Stomach smooth muscle (tissue), 2 donors: Measurements from ENCODE around the gene MARK4.
"Not testable (repeated sequence)": the region's sequence is repeated elsewhere in the genome, so short reads cannot be mapped to it uniquely, and the experiment has no call there.

Source experiments
- H3K27ac ChIP-seq: one replicate; pipeline ENCODE4 v1.7.0; 2013; ENCODE audit warnings: mild to moderate bottlenecking, low read length, inconsistent platforms
- H3K27me3 ChIP-seq, 2 donors: one replicate each; pipeline ENCODE4 v1.7.0; 2013; ENCODE audit warnings: low read length in 2 of 2; ENCODE audit not compliant: insufficient read depth in 2 of 2, control insufficient read depth in 1 of 2
- H3K36me3 ChIP-seq, 2 donors: one replicate each; pipeline ENCODE4 v1.7.0; 2013; ENCODE audit warnings: low read length in 2 of 2; ENCODE audit not compliant: control insufficient read depth in 2 of 2, insufficient read depth in 2 of 2
- H3K4me1 ChIP-seq: one replicate; pipeline ENCODE4 v1.7.0; 2013; ENCODE audit warnings: low read length; ENCODE audit not compliant: control insufficient read depth, insufficient read depth
- H3K4me3 ChIP-seq, 2 donors: one replicate each; pipeline ENCODE4 v1.7.0; 2013; ENCODE audit warnings: low read length in 2 of 2
- H3K9ac ChIP-seq, 2 donors: one replicate each; pipeline ENCODE4 v1.7.0; 2013; ENCODE audit warnings: low read length in 2 of 2, mild to moderate bottlenecking in 1 of 2
- H3K9me3 ChIP-seq, 2 donors: one replicate each; pipeline ENCODE4 v1.7.0; 2013; ENCODE audit warnings: low read length in 2 of 2; ENCODE audit not compliant: control insufficient read depth in 2 of 2
- donor health status: healthy.
- donor health status: Pancreatic carcinoma.

MARK4 gene

GRCh38 chr19:45305421-45305820 lies 54.4 kb downstream of the MARK4 start:
- Histone ChIP-seq H3K36me3 (no peaks in the 10 kb centered on the region), H3K27ac (no peak overlapping the region), H3K9ac (no peak overlapping the region), H3K4me3 (no peak overlapping the region), H3K9me3 (no peaks in the 10 kb centered on the region), H3K27me3 (peaks cover 0 to 2% of the 10 kb centered on the region in 2 donors), H3K4me1 (peaks cover 6% of the 10 kb centered on the region)

GRCh38 chr19:45306040-45306439 lies 55.0 kb downstream of the MARK4 start:
- Histone ChIP-seq H3K4me3 (no peak overlapping the region), H3K9me3 (no peaks in the 10 kb centered on the region), H3K4me1 (peaks cover 3% of the 10 kb centered on the region), H3K27me3 (peaks cover 0 to 2% of the 10 kb centered on the region in 2 donors), H3K27ac (no peak overlapping the region), H3K36me3 (no peaks in the 10 kb centered on the region), H3K9ac (no peak overlapping the region)

- Histone ChIP-seq H3K4me1 (peaks cover 3% of the 10 kb centered on the region), H3K27ac (no peak overlapping the region), H3K27me3 (peaks cover 0 to 2% of the 10 kb centered on the region in 2 donors), H3K36me3 (no peaks in the 10 kb centered on the region), H3K9ac (no peak overlapping the region), H3K4me3 (no peak overlapping the region), H3K9me3 (no peaks in the 10 kb centered on the region)
Observed at GRCh38 chr19:45306518-45307027, 55.5 kb downstream of the MARK4 start.

GRCh38 chr19:45307361-45307760 lies 56.3 kb downstream of the MARK4 start:
- Histone ChIP-seq H3K9me3 (no peaks in the 10 kb centered on the region), H3K4me3 (no peak overlapping the region), H3K27me3 (peaks cover 0 to 2% of the 10 kb centered on the region in 2 donors), H3K36me3 (no peaks in the 10 kb centered on the region), H3K4me1 (peaks cover 3% of the 10 kb centered on the region), H3K9ac (no peak overlapping the region), H3K27ac (no peak overlapping the region)

DNA sequence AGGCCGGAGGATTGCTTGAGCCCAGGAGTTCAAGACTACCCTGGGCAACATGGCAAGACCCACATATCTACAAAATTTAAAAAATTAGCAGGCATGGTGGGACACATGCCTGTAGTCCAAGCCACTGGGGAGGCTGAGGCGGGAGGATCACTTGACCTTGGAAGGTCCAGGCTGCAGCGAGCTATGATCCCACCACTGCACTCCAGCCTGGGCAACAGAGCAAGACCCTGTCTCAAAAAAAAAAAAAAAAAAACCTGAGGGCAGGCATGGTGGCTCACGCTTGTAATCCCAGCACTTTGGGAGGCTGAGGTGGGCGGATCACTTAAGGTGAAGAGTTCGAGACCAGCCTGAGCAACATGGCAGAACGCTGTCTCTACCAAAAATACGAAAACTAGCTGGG lies 58.3 kb downstream of the MARK4 start:
- not testable (repeated sequence) for H3K27ac ChIP-seq, H3K36me3 ChIP-seq, H3K27me3 ChIP-seq, H3K4me1 ChIP-seq, H3K9ac ChIP-seq, H3K4me3 ChIP-seq, H3K9me3 ChIP-seq

DNA sequence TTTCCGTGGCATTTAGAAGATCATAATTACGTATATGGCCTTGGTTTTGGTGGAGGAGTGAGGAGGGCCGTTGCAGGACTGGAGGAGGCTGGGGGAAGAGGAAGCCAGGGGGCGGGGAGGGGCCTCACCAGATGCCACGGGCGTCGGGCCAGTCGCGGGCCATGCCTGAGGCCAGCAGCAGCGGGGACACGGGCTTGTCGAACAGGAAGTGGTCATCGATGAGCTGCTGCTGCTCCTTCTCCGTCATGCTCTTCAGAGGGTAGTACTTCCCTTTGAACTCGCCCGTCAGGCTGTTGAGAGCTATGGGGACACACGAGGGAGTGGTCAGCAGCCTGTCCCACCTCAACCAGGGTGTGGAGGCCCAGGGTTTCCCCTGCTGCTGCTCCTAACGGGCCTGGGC lies 60.5 kb downstream of the MARK4 start:
- no peak overlapping the region for H3K27ac ChIP-seq
- no peak overlapping the region for H3K4me3 ChIP-seq
- peaks cover 3% of the 10 kb centered on the region for H3K4me1 ChIP-seq
- no peak overlapping the region for H3K9ac ChIP-seq
- H3K9me3 ChIP-seq, result no peaks in the 10 kb centered on the region
- no peaks in the 10 kb centered on the region for H3K36me3 ChIP-seq
- peaks cover 0 to 6% of the 10 kb centered on the region in 2 donors for H3K27me3 ChIP-seq

DNA sequence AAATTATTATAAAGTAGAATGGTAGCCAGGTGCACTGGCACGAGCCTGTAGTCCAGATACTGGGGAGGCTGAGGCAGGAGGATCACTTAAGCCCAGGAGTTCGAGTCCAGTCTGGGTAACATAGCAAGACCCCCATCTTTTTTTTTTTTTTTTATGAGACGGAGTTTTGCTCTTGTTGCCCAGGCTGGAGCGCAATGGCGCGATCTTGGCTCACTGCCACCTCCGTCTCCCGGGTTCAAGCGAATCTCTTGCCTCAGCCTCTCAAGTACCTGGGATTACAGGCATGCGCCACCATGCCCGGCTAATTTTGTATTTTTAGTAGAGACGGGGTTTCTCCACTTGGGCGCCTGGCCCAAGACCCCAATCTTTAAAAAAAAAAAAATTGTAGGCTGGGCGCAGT lies 61.2 kb downstream of the MARK4 start:
- H3K9me3 ChIP-seq, H3K4me1 ChIP-seq, H3K27ac ChIP-seq, H3K27me3 ChIP-seq, H3K4me3 ChIP-seq, H3K36me3 ChIP-seq, H3K9ac ChIP-seq: not testable (repeated sequence)

DNA sequence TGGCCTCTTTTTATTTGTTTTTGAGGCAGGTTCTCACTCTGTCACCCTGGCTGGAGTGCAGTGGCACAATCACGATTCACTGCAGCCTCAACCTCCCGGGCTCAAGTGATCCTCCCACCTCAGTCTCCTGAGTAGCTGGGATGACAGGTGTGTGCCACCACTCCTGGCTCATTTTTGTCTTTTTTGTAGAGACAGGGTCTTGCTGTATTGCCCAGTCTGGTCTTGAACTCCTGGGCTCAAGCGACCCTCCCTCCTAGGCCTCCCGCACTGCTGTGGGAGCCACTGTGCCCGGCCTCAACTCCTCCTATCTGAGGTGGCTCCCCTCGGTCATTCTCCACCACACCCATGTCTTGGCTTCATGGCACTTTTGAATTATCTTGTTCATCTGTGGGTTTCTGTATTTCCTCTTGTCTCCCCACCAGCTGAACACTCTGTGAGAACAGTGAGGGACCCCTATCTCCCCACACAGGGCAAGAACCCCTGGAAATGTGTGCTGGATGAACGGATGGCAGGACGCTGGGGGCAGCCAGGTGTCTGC lies 63.7 kb downstream of the MARK4 start:
- Histone ChIP-seq H3K9me3 (no peaks in the 10 kb centered on the region), H3K27me3 (peaks cover 2 to 4% of the 10 kb centered on the region in 2 donors), H3K4me1 (no peaks in the 10 kb centered on the region), H3K36me3 (no peaks in the 10 kb centered on the region), H3K27ac (no peak overlapping the region), H3K9ac (no peak overlapping the region), H3K4me3 (no peak overlapping the region)

GRCh38 chr19:45315304-45315703 lies 64.2 kb downstream of the MARK4 start:
- no peak overlapping the region for H3K27ac ChIP-seq
- no peaks in the 10 kb centered on the region for H3K9me3 ChIP-seq
- H3K36me3 ChIP-seq, result no peaks in the 10 kb centered on the region
- H3K27me3 ChIP-seq, result peaks cover 2 to 4% of the 10 kb centered on the region in 2 donors
- H3K4me3 ChIP-seq, result no peak overlapping the region
- H3K4me1 ChIP-seq, result no peaks in the 10 kb centered on the region
- no peak overlapping the region for H3K9ac ChIP-seq

DNA sequence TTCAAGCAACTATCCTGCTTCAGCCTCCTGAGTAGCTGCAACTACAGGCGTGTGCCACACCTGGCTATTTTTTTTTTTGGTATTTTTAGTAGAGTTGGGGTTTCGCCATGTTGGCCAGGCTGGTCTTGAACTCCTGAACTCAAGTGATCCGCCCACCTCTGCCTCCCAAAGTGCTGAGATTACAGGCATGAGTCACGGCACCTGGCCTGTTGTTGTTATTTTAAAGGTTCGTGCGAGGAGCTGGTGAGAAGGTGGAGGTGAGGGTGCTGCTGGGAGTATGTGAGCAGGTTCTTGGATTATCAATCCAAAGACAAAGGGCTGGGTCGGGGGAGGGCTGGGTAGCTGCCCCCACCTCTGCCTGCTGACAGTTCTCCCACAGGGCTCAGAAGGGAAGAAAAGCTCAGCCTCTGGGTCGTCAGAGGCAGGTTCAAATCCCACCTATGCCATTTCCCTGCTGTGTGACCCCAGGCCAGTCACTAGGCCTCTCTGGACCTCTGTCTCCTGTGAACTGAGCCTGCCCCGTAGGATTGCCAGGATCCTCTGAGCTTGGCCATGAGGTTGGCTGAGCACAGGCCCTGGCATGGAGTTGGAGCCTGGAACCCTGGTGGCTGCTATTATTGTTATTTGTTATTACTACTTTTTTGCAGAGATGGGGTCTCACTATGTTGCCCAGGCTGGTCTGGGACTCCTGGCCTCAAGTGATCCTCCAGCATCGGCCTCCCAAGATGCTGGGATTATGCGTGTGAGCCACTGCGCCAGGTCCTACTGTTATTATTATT lies 70.1 kb downstream of the MARK4 start:
- Histone ChIP-seq H3K27ac (no peak overlapping the region), H3K9me3 (no peaks in the 10 kb centered on the region), H3K36me3 (no peaks in the 10 kb centered on the region), H3K4me3 (no peak overlapping the region), H3K9ac (no peak overlapping the region), H3K4me1 (peaks cover 25% of the 10 kb centered on the region), H3K27me3 (peaks cover 0 to 8% of the 10 kb centered on the region in 2 donors)

DNA sequence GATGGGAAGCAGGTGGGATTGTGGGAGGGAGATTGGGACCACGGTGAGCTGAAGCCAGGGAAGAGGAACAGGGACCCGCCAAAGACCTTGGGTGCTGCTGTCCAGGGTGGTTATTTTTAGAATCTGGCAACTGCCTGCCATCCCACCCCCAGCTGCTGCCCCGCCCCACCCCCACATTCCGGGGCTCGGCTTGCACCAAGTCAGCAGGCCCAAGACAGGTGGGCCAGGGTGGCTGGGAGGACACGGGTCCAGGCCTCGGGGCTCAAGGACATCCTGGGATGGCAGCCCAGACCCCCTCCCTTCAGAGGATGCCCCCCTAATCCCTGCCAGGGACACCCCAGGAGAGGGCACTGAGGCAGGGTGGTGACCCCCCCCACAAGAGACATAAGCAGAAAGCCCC lies 70.8 kb downstream of the MARK4 start:
- H3K4me1 ChIP-seq, result peaks cover 27% of the 10 kb centered on the region
- no peak overlapping the region for H3K27ac ChIP-seq
- no peaks in the 10 kb centered on the region for H3K36me3 ChIP-seq
- peaks cover 0 to 8% of the 10 kb centered on the region in 2 donors for H3K27me3 ChIP-seq
- H3K4me3 ChIP-seq, result no peak overlapping the region
- no peaks in the 10 kb centered on the region for H3K9me3 ChIP-seq
- H3K9ac ChIP-seq, result no peak overlapping the region
